Body of pancreas (tissue), 4 donors: ENCODE measurements around the gene SLC38A5.

Experiments used
- CTCF ChIP-seq, 7 experiments: fragments of 450-650 bp in 4 of 7; fragments of 200-600 bp in 3 of 7; sonication (generic) in 3 of 7; IDR thresholded peaks; one replicate each; pipeline ENCODE4 v1.5.1; 2016 to 2019; ENCODE audit warnings: antibody characterized with exemption in 7 of 7
- POLR2A ChIP-seq, 3 donors: fragments of 450-650 bp; IDR thresholded peaks; one replicate each; pipeline ENCODE4 v1.6.1; 2016; ENCODE audit warnings: antibody characterized with exemption in 3 of 3, mild to moderate bottlenecking in 2 of 3

GRCh38 chrX:48474127-48474526 lies 4.1 kb upstream of the SLC38A5 start:
- peak in 1 of 7 experiments; percentile 10 for TF ChIP-seq CTCF (IDR thresholded peaks at IDR 0.05)
- TF ChIP-seq POLR2A (IDR thresholded peaks at IDR 0.05), result no peak
